PC-3 (cell line): ENCODE results near the gene RALGPS1.

Source experiments
- EZH2 ChIP-seq: fragments of 300-600 bp; sonication (generic); IDR thresholded peaks from one replicate; pipeline ENCODE4 v1.6.1; 2017; ENCODE audit warnings: antibody characterized with exemption, mild to moderate bottlenecking, low read length; ENCODE audit not compliant: unreplicated experiment
- TF ChIP-seq, protein P1 (sequence below): fragments of 300-600 bp; sonication (generic); conservative IDR thresholded peaks from 2 replicates; pipeline ENCODE4 v1.5.1; 2017; ENCODE audit warnings: antibody characterized with exemption, low read depth, mild to moderate bottlenecking, low read length

DNA sequence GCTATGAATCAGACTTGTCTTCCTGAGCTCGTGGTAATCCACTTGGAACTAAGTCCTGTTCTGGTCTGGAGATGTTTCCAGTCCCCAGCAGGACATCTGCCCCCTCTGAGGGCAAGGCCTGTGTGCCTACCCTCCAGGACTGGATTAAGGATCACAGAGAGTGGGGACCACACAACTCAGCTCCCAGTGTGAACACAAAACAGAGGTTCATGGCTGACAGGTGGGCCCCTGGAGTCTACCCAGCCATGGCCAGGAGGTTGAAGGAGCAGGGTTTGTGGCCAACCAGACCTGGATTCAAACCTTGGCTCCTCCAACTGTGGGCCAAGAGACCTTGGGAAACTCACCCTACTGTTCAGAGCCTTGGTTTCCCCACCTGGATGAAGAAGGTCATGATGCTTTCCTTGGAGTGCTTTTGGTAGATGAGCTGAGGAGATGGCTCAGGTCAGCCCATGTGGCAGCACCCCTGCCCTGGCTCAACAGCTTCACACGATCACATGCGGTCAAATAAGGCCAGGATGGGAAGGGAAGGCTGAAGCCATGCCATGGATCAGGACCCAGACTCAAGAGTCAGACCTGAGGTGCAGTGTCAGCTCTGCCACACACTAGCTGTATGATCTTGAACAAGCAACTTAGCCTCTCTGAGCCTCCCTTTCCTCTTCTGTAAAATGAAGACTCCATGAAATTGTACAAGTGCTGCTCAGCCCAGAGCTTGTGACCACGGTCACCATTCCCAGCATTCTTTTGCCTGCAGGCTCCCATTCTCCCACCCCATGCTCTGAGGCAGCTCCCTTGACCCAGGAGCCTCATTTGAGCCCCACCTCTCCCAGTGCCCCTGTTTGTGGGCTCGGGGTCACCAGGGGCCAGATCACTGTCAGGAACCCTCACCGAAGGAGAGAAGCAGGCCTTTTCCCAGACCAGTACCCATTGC, 235.1 kb downstream of the RALGPS1 start:
- TF ChIP-seq, protein P1, sequence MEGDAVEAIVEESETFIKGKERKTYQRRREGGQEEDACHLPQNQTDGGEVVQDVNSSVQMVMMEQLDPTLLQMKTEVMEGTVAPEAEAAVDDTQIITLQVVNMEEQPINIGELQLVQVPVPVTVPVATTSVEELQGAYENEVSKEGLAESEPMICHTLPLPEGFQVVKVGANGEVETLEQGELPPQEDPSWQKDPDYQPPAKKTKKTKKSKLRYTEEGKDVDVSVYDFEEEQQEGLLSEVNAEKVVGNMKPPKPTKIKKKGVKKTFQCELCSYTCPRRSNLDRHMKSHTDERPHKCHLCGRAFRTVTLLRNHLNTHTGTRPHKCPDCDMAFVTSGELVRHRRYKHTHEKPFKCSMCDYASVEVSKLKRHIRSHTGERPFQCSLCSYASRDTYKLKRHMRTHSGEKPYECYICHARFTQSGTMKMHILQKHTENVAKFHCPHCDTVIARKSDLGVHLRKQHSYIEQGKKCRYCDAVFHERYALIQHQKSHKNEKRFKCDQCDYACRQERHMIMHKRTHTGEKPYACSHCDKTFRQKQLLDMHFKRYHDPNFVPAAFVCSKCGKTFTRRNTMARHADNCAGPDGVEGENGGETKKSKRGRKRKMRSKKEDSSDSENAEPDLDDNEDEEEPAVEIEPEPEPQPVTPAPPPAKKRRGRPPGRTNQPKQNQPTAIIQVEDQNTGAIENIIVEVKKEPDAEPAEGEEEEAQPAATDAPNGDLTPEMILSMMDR, result no peak
- TF ChIP-seq EZH2, result no peak
